Measurements from ENCODE around the gene CST9L. TPM values are rescaled to one million over a fixed set of nuclear protein-coding genes. Genes with fewer than 3 reads are reported as not detected.

Gene CST9L
- total RNA-seq, 1 experiment from 2014 or later: not detected

DNA sequence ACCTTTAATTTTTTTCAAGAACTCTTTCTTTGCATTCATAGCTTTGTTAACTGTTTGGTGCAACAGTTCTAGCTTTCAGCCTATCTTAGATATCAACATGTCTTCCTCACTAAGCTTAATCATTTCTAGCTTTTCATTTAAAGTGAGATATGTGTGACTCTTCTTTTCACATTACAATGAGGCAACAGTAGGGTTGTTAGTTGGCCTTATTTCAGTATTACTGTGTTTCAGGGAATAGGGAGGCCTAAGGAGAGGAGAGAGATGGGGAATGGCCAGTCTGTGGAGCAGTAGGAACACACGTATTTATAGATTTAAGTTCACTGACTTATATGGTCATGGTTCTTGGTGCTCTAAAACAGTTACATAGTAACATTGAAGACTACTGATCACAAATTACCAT is 35.8 kb downstream of the CST9L start:
- intact Hi-C loops (cut with micrococcal nuclease): no loop called here
- Mint-ChIP-seq H3K27me3 (ENCODE audit: insufficient read depth, unreplicated experiment) (no peaks in the 10 kb centered on the region), H3K27ac (ENCODE audit: low read depth, unreplicated experiment) (no peak overlapping the region), H3K9me3 (ENCODE audit: unreplicated experiment) (peaks cover 15% of the 10 kb centered on the region), H3K36me3 (ENCODE audit: insufficient read depth, unreplicated experiment) (no peaks in the 10 kb centered on the region), H3K4me3 (ENCODE audit: unreplicated experiment) (no peak overlapping the region), H3K4me1 (ENCODE audit: insufficient read depth, unreplicated experiment) (peaks cover 6% of the 10 kb centered on the region)
- no TSS peak for BruUV-seq (replicated peaks)
- CTCF ChIA-PET: interaction anchor here (0.5 to 1.0 kb wide), 2 partner anchors 8 to 1387 kb away, joined by 3 read pairs; no protein-coding TSS in a partner anchor
- no peak for DNase-seq (ENCODE audit: unreplicated experiment)
- TF ChIP-seq, protein P1, sequence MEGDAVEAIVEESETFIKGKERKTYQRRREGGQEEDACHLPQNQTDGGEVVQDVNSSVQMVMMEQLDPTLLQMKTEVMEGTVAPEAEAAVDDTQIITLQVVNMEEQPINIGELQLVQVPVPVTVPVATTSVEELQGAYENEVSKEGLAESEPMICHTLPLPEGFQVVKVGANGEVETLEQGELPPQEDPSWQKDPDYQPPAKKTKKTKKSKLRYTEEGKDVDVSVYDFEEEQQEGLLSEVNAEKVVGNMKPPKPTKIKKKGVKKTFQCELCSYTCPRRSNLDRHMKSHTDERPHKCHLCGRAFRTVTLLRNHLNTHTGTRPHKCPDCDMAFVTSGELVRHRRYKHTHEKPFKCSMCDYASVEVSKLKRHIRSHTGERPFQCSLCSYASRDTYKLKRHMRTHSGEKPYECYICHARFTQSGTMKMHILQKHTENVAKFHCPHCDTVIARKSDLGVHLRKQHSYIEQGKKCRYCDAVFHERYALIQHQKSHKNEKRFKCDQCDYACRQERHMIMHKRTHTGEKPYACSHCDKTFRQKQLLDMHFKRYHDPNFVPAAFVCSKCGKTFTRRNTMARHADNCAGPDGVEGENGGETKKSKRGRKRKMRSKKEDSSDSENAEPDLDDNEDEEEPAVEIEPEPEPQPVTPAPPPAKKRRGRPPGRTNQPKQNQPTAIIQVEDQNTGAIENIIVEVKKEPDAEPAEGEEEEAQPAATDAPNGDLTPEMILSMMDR (IDR thresholded peaks at IDR 0.05; ENCODE audit: unreplicated experiment): no peak
- POLR2A ChIA-PET: no interaction called here

DNA sequence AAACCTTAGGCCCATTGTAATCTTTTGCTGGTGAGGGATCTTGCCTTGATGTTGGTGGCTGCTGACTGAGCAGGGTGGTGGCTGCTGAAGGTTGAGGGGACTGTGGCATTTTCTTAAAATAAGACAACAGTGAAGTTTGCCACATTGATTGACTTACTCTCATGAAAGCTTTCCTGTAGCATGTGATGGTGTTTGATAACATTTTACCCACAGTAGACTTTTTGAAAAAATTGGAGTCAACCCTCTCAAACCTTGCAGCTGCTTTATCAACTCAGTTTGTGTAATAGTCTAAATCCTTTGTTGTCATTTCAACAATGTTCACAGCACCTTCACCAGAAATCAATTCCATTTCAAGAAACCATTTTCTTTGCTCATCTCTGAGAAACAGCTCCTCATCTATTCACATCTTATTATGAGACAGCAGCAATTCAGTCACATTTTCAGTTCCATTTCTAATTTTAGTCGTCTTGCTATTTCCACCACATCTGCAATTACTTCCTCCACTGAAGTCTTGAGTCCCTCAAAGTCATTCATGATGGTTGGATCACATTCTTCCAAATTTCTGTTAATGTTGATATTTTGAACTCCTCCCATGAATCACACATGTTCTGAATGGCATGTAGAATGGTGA is 37.2 kb downstream of the CST9L start:
- TF ChIP-seq, protein P1 (IDR thresholded peaks at IDR 0.05; ENCODE audit: unreplicated experiment): no peak
- Mint-ChIP-seq H3K27ac (ENCODE audit: low read depth, unreplicated experiment) (no peak overlapping the region), H3K4me1 (ENCODE audit: insufficient read depth, unreplicated experiment) (peaks cover 6% of the 10 kb centered on the region), H3K4me3 (ENCODE audit: unreplicated experiment) (no peak overlapping the region), H3K36me3 (ENCODE audit: insufficient read depth, unreplicated experiment) (no peaks in the 10 kb centered on the region), H3K27me3 (ENCODE audit: insufficient read depth, unreplicated experiment) (no peaks in the 10 kb centered on the region), H3K9me3 (ENCODE audit: unreplicated experiment) (peaks cover 15% of the 10 kb centered on the region)
- CTCF ChIA-PET: interaction anchor here (0.6 to 1.1 kb wide), 2 partner anchors 17 to 76 kb away, joined by 4 to 5 read pairs; no protein-coding TSS in a partner anchor
- no TSS peak for BruUV-seq (replicated peaks)
- intact Hi-C loops (cut with micrococcal nuclease): no loop called here
- DNase-seq (ENCODE audit: unreplicated experiment): no peak
- POLR2A ChIA-PET: no interaction called here

DNA sequence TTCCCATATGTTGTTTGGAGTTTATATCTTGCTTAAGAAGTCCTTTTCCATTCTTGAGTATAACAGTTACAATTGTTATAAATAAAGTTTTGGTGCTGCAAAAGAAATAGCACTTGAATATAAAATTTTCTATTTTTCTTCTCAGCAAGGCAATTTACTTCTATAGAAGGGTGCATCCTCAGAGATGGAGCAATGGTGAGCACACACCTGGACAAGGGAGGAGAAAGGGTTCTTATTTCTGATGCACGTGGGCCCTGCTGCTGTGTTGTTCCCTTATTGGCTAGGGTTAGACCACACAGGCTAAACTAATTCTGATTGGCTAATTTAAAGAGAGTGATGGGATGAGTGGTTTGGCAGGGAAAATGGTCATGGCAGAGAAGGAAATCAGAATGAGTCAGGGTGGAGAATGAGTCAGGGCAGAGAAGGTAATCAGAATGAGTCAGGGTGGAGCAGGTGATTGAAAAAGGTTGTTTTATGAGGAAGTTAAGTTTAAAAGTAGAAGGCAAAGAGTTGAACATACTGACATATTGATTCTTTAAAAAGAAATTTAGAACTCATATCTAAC is 39.3 kb downstream of the CST9L start:
- Mint-ChIP-seq H3K27me3 (ENCODE audit: insufficient read depth, unreplicated experiment) (no peaks in the 10 kb centered on the region), H3K36me3 (ENCODE audit: insufficient read depth, unreplicated experiment) (no peaks in the 10 kb centered on the region), H3K4me3 (ENCODE audit: unreplicated experiment) (no peak overlapping the region), H3K9me3 (ENCODE audit: unreplicated experiment) (peaks cover 15% of the 10 kb centered on the region), H3K27ac (ENCODE audit: low read depth, unreplicated experiment) (no peak overlapping the region), H3K4me1 (ENCODE audit: insufficient read depth, unreplicated experiment) (peaks cover 6% of the 10 kb centered on the region)
- no TSS peak for BruUV-seq (replicated peaks)
- peak; percentile 51 for DNase-seq (ENCODE audit: unreplicated experiment)
- TF ChIP-seq, protein P1 (IDR thresholded peaks at IDR 0.05; ENCODE audit: unreplicated experiment): no peak
- ChIA-PET CTCF (interaction anchor here (0.7 kb wide), 1 partner anchor 306 kb away, joined by 3 read pairs; no protein-coding TSS in a partner anchor), POLR2A (interaction anchor here (1.0 kb wide), 1 partner anchor 11 kb away, joined by 4 read pairs; no protein-coding TSS in a partner anchor)
- intact Hi-C loops (cut with micrococcal nuclease): no loop called here

DNA sequence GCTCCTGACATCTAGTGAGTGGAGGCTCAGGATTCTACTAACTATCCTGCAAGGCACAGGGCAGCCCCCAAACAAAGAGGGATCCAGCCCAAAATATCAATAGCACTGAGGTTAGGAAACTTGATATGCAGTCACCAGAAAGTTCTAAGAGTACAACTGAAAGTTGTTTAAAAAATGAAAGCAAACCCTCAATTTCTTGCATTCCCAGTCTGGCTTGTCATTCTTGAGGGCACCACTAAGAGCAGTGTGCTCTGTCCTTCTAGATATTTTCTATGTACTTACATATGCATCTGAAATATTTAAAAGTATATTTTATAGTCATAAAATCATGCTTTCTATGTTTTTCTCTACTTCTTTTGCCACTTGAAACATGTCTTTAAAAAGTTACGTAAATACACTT is 41.4 kb downstream of the CST9L start:
- intact Hi-C loops (cut with micrococcal nuclease): no loop called here
- BruUV-seq (replicated peaks): no TSS peak

More for the DNA sequence above, 41.4 kb downstream of the CST9L start:
- Mint-ChIP-seq H3K4me3 (ENCODE audit: unreplicated experiment) (no peak overlapping the region), H3K27ac (ENCODE audit: low read depth, unreplicated experiment) (no peak overlapping the region), H3K36me3 (ENCODE audit: insufficient read depth, unreplicated experiment) (no peaks in the 10 kb centered on the region), H3K9me3 (ENCODE audit: unreplicated experiment) (peaks cover 15% of the 10 kb centered on the region), H3K27me3 (ENCODE audit: insufficient read depth, unreplicated experiment) (no peaks in the 10 kb centered on the region), H3K4me1 (ENCODE audit: insufficient read depth, unreplicated experiment) (peaks cover 6% of the 10 kb centered on the region)
- no peak for DNase-seq (ENCODE audit: unreplicated experiment)
- ChIA-PET POLR2A (interaction anchor here (0.7 kb wide), 1 partner anchor 309 kb away, joined by 3 read pairs; no protein-coding TSS in a partner anchor), CTCF (interaction anchor here (1.5 kb wide), 1 partner anchor 85 kb away, joined by 5 read pairs; no protein-coding TSS in a partner anchor)
- TF ChIP-seq, protein P1 (IDR thresholded peaks at IDR 0.05; ENCODE audit: unreplicated experiment): no peak
